ENCODE data around the gene TMPRSS5.
"Not testable (repeated sequence)": the region's sequence is repeated elsewhere in the genome, so short reads cannot be mapped to it uniquely, and the experiment has no call there.

TMPRSS5 gene

GRCh38 chr11:113697756-113698407 lies 8.2 kb downstream of the TMPRSS5 start:
- no peak for DNase-seq (ENCODE audit: low read depth)

- DNase-seq (ENCODE audit: low read depth): no peak
Measured at GRCh38 chr11:113697111-113697510, 9.0 kb downstream of the TMPRSS5 start.

- no peak for DNase-seq (ENCODE audit: low read depth)
Measured at GRCh38 chr11:113695207-113695606, 10.9 kb downstream of the TMPRSS5 start.

GRCh38 chr11:113694390-113694789 lies 11.7 kb downstream of the TMPRSS5 start:
- no peak for DNase-seq (ENCODE audit: low read depth)

DNA sequence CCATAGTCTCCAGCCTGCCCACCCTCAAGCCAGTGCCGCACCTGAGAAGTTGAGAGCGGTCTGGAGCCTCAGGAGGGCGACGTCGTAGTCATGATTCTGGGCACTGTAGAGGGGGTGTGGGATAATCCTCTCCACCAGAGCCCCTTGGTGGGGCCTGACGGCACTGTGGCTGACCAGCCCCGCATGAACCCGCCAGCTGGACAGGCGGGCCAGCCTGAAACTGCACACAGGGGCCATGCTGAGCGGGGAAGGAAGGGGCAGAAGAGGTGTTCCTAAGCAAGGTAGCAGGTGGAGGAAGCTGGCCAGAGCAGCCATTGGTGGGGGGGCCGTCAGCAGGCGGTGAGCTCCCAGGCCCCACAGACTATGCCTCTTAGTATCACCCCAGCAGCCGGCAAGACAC lies 13.1 kb downstream of the TMPRSS5 start:
- no peak for DNase-seq (ENCODE audit: low read depth)

- DNase-seq (ENCODE audit: low read depth): no peak
Measured at GRCh38 chr11:113690619-113691569, 15.2 kb downstream of the TMPRSS5 start.

DNA sequence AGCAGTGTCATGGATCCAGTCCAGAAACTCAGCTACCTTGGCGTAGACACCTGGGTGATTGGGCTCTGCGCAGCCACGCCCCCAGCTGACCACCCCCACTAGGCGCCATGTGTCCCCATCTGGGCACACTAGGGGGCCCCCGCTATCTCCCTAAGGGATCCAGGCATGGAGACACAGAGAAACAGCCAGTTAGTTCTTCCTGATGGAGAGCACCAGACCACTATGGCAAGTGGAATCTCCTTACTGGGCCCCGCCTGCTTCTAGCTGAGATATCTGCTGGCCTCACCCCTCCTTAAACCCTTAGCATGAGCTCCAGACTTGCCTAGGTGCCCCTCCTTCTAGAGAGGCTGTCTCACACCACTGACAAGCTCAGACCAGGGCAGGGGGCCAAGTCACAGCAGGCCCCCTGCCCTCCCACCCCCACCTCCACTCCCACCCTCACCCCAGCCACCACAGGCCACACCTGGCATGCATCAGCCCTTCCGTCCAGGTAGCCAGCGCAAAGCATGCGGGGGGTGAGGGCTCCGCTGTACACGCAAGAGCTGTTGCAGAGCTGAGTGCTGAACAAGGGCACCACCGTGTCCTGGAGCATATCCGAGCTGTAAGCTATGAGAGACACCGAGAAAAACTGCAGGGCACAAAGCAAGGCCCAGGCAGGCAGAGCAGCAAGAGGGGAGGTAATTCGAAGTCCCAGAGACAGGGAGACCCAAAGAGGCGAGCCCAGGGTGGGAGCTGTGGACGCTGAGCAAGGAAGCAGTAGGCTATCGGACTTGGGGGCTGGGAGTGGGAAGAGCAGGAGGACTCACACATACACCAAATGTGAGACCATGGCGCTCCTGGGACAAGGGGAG lies 16.1 kb downstream of the TMPRSS5 start:
- no peak for DNase-seq (ENCODE audit: low read depth)

- no peak for DNase-seq (ENCODE audit: low read depth)
Measured at GRCh38 chr11:113685654-113686359, 20.3 kb downstream of the TMPRSS5 start.

- DNase-seq (ENCODE audit: low read depth): no peak
Measured at GRCh38 chr11:113684496-113684895, 21.6 kb downstream of the TMPRSS5 start.

DNA sequence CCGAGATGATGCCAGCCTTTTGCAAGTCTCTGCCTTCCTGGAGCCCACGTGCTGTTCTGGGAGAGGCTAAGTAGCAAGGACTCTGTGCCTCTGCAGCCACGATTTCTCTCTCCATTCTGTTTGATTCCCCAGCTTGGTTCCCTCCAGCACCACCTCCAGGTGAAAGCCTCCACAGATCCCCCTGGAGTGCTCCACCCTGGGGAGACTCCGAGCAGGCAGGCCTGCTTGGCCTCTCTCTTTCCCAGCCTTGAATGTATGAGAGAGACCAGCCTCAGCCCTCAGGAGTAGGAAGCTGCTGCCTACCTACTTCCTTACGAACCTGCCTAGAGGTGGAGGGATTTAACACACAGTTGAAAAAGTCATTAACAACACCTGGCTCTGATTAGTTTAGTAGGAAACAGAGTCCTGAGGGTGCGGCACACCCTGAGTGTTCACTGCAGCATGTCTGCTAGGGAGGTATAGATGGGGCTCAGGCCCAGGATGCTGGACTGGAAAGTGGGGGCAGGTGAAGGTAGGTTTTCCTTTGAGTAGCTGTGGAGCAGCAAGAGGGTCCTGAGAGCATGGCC lies 22.5 kb downstream of the TMPRSS5 start:
- DNase-seq (ENCODE audit: low read depth): no peak

DNA sequence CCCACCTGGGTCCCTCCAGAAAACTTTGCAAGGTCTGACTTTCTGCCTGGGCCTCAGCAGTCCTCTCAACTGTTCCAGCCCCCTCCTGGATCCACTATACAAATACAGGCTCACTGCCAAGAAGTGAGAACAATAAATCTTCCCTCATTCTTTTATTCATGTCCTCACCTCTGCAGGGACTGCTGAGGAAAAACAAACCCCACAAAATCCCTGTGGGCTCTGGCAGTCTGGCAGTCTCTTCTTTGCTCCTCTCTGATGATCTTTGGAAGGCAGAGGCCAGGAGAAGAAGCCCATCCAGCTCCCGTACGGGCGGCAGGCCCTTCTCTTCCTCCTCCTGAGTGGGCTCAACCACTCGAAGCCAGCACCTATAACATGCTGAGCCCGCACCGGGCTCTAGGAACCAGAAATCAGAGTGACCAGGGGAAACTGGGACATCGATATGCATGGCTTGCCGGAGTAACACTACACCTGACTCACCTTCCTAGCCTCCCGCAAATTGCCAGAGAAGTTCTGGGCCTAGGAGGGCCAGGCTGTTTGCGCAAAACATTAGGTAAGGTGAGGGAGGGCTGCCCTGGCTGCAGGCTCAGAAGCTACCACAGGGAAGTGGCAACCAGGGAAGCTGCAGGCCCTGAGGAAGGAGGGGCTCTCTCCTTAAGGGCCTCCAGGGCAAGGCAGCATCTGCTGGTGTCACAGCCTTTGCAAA lies 24.2 kb downstream of the TMPRSS5 start:
- DNase-seq (ENCODE audit: low read depth): no peak

- no peak for DNase-seq (ENCODE audit: low read depth)
Measured at GRCh38 chr11:113681282-113681681, 24.8 kb downstream of the TMPRSS5 start.

DNA sequence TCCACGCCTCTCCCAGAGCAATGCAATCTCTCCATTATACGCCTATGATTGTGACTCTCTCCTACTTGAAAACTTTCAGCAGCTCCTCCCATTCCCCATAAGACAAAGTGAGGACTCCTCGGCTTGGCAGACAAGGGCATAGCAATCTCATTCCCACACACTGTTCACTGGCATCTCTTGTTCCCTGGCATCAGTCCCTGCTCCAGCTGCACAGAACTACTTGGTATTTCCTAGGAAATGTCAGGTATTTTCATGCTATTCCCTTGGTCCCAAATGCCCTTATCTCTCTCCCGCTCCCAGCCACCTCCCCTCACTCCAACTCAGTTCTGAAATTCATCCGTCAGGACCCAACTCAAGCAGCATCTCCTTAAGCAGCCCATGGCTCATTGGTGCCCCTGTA lies 28.4 kb downstream of the TMPRSS5 start:
- no peak for DNase-seq (ENCODE audit: low read depth)

DNA sequence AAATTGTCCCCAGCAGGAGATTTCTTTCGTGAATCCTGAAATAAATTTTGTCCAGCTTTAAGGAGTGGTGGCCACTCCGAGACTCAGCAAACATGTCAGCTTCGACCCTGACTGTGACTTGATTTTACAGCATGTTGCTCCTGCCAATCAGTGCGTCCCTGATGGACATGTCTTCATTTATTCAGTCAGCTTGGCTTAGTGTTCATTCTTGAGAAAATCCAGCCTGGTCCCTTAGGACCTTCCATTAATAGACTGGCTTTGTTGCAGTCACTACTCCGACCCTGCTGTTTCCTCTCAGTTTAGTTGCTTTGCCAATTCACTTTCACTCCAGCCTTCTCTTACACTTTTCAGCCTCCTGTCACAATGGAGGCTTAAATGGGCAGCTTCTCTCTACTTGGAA lies 30.5 kb downstream of the TMPRSS5 start:
- no peak for DNase-seq (ENCODE audit: low read depth)

- DNase-seq (ENCODE audit: low read depth): no peak
Measured at GRCh38 chr11:113675003-113675561, 31.0 kb downstream of the TMPRSS5 start.

DNA sequence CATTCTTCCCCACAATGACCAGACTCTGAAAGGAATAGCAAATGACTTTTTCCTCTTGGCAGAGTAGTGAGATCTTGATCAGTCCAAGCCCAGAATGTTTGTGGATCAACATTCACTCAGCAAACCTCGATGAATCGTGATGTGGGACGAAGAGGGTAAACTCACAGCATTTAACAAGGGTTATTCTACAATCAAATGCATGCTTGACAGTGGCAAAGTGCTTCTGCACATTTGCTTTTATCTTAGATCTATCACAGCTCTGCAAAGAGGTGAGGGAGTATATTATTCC lies 31.8 kb downstream of the TMPRSS5 start:
- DNase-seq (ENCODE audit: low read depth): no peak

DNA sequence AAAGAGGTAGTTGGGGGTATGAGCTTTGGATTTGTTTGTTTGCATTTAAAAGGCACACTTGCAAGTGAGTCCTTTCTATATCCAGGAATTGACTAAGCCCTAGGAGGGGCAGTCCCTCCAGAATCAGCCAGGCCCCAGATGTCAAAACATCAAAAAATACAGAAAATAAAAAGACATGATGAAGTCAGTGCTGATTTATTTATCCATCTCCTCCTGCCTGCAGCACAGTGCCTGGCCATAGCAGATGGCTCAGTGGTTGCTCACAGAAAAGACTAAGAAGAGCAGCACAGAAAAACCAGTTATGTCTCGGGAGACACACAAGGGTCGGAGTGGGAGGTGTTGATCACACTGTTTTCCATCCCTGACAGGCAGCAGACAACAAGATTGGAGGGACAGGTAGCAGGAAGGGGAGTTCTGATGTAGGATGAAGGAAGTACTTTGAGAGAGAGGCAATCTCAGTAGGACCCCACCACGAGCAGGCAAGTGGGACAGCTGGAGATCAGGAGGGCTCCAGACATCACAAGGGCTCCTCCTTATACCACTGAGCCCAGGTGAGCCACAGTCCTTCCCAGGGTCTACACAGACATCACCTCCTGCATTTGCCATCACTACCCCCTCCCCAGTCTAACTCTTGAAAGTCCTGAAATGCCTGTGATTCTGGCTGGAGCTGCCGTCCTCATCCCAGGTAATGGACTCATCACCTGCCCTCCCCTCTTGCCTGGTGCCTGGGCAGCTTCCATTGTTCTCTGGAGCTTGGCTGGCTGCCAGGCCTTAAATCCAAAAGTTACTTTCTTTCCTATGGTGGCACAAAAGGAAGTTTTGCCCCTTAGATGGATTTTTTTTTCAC lies 32.3 kb downstream of the TMPRSS5 start:
- no peak for DNase-seq (ENCODE audit: low read depth)

- not testable (repeated sequence) for DNase-seq (ENCODE audit: low read depth)
Measured at GRCh38 chr11:113671914-113672313, 34.2 kb downstream of the TMPRSS5 start.

DNA sequence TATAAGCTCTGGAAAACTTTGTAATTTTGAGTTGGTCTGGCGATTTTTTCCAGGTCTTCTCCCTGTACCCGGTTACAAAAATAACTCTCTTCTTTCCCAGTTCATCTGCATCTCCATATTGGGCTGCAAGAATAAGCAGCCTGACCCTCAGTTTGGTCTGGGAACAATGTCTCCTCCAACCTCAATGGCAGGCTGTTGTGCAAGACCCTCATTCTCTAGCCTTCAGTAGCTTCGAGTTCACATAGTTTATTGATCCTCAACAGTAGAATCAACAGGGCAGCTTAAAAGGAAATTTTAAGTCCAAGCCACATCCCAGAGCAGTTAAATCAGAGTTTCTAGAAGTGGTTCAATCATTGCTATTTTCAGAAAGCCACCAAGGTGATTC lies 35.3 kb downstream of the TMPRSS5 start:
- DNase-seq (ENCODE audit: low read depth): no peak
